Measurements from ENCODE around the gene PRDX3.
A peak's percentile ranks its signal among the peaks of the same experiment; 100 is the strongest.
"Not testable (repeated sequence)": the region's sequence is repeated elsewhere in the genome, so short reads cannot be mapped to it uniquely, and the experiment has no call there.

The PRDX3 gene

GRCh38 chr10:119206603-119207365 is 28.2 kb upstream of the PRDX3 start:
- no peak for DNase-seq (ENCODE audit: low read depth)

DNA sequence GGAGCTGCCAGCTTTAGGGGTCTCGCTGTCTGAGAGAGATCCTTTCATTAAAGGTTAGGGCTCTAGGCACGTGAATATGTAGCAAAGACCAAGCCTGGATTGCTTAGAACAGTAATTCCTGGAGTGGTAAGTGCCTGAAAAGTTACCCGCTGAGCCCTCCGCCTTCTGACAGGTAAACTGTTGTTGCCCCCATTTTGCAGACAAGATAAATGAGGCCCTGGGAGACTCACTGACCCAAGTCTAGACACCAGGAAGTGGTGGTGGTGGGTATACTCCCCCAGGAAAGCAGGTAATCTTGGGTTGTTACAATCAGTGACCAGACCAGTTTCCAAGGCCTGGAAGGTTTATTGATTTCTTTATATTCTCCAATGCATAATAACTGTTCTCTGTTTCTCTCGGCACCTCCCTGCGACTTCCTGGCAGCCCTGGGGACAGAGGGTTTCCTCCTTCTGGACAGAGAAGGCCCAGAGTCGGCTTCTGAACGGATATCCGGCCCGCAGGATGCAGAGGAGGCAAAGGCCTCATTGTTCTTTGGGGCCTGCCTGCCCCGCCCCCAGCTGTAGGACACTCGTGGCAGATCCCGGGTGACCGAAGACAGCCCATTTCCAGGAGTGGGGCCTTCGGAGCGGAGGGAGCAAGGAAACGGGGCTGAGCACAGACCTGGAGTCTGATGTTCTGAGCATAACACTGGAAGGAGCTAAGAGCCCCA is 27.4 kb upstream of the PRDX3 start:
- no peak for DNase-seq (ENCODE audit: low read depth)

DNA sequence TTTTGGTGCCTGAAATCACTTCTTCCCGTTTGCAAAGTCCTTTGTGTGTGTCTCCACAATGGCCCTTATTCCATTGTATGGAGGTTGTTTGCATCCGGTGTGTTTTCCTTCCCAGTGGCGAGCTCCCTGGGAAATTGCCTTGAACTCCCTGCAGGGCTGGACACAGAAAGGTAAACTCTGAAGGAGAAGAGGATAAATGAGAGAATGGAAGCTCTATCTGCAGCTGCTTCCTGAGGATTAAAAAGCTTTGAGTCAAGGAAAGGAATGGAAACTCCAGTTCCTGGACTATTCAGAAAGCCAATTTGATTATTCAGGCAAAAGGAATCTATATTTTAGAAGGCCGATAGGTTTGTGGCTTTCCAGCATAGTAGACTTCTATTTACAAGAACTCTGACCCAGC is 24.4 kb upstream of the PRDX3 start:
- no peak for DNase-seq (ENCODE audit: low read depth)

DNA sequence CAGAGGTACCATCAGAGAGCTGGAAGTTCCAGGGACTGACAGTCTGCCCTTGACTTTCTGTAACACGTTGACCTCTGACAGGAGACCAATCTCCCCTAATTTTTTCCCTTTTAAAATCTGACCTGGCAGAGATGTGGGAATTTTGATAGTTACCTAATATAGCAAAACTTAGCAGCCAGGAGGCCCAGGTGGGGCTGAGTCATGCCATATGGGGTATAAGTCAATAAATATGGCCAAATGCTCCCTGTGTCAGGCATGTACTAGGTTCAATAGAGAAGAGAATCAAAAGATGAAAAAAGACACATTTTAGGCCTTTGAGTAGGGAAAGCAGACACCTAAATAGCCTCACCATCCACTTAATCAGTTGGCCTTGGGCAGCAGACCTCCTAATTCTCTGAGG is 22.6 kb upstream of the PRDX3 start:
- DNase-seq (ENCODE audit: low read depth) = no peak

DNA sequence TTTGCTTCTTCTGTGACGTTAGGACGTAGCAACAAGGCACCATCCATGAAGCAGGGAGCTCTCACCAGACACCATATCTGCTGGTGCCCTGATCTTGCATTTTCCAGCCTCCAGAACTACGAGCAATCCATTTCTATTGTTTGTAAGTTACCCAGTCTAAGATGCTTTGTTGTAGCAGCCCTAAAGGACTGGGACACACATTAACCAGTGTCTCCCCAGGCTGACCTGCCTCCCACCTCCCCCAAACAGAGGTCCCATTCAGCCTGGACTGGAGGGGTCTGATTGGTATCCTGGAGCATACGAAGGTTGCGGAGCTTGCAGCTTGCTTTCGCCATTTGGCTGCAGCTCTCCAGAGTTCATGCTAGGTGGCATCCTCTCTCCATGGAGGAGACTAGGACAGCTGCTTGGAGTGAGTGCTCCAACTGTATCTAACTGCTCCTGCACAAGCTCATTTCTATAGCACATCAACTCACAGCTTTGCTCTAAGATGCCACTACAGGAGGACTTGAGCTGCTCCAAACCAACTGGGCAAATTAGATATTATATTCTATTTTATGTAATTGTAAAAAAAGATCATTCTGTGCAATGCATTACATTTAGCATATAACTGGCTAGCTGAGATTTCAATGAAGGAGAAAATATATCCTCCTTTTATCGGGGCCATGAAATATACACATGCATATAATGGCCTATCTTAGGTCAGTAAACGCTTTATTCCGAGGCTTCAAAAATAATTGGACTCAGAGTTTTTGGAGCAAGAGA is 20.8 kb upstream of the PRDX3 start:
- DNase-seq (ENCODE audit: low read depth) = no peak

DNA sequence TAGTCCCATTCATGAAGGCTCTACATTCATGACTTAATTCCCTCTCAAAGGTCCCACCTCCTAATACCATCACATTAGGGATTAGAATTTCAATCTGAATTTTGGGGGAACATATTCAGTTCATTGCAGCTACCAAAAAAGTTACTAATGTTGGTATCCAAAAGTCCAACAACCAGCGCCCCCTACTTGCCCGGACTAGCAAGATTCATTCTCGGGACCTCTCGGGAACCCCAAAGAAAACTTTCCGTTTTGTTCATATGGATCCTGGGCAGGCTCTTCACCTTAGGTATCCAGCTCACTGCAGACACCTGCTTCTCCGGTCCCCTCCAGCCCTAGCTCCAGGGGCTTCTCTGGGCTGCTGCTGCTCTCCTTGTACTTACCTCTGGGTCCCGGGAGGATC is 19.8 kb upstream of the PRDX3 start:
- no peak for DNase-seq (ENCODE audit: low read depth)

GRCh38 chr10:119197921-119198320 is 19.3 kb upstream of the PRDX3 start:
- no peak for DNase-seq (ENCODE audit: low read depth)

GRCh38 chr10:119191881-119192280 is 13.3 kb upstream of the PRDX3 start:
- no peak for DNase-seq (ENCODE audit: low read depth)

- DNase-seq (ENCODE audit: low read depth) = no peak
Observed at GRCh38 chr10:119190954-119191785, 12.6 kb upstream of the PRDX3 start.

- DNase-seq (ENCODE audit: low read depth) = peak; percentile 94
Observed at GRCh38 chr10:119190353-119190752, 11.7 kb upstream of the PRDX3 start.

GRCh38 chr10:119189811-119190282 is 11.2 kb upstream of the PRDX3 start:
- DNase-seq (ENCODE audit: low read depth) = no peak

DNA sequence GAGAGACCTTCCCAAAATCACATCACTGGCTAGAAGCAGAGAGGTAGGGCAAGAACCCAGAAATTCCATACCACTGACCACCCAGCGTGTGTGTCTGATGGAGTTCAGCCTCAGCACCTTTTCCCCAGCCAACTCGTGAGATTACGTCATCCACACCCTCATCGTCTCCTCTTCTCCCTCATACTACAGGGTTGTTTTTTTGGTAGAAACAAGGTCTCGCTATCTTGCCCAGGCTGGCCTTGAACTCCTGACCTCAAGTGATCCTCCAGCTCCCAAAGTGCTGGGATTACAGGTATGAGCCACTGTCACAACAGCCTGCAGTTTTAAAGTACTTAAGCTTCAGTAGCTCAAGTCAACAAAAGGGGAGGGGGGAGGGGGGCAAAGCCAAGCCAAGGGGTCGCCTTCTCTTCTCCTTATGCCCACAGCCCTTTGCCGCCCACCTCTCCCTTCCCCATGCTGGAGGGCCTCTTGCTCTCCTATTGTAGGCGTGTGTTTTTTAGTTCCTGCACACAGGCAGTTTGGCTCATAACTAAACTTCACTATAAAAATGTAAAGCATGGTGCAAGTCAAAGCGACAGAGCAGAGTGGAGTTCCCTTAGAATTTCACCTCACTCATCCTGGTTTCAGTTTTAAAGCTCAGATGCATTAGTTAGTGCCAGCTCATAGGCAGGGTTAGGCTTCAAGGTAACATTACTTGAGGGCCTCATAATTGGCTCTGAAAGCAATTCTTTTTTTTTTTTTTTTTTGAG is 5.2 kb upstream of the PRDX3 start:
- DNase-seq (ENCODE audit: low read depth) = no peak

DNA sequence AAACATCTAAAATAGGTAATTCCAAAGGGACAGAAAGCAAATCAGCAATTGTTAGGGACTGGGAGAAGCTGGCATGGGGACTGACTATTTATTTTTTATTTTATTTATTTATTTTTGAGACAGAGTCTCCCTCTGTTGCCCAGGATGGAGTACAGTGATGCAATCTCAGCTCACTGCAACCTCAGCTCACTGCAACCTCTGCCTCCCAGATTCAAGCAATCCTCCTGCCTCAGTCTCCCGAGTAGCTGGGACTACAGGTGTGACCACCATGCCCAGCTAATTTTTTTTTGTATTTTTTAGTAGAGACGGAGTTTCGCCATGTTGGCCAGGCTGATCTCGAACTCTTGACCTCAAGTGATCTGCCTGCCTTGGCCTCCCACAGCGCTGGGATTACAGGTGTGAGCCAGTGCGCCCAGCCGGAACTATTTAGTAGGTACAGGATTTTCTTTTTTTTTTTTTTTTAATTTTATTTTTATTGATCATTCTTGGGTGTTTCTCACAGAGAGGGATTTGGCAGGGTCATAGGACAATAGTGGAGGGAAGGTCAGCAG is 2.3 kb upstream of the PRDX3 start:
- not testable (repeated sequence) for DNase-seq (ENCODE audit: low read depth)

- no peak for DNase-seq (ENCODE audit: low read depth)
Observed at GRCh38 chr10:119177708-119178371, 772 bp downstream of the PRDX3 start.

DNA sequence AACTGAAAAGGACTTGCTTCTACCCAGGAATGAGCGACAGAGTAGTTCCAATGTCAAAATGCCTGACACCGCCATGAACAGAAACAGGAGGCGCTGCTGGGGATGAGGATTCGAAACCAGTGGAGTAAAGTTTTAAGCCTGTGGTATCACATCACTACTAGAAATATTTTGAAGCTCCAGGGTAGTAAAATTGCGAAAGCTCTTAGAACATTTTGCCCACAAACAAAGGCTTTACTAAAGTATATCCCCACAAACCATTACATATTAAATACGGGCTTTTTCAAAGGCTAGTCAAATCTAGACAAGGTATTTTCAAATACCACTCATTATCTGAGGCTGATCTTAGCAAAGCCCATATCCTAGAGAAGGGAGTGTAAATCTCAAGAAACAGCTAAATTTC is 2.4 kb downstream of the PRDX3 start:
- DNase-seq (ENCODE audit: low read depth) = no peak

DNA sequence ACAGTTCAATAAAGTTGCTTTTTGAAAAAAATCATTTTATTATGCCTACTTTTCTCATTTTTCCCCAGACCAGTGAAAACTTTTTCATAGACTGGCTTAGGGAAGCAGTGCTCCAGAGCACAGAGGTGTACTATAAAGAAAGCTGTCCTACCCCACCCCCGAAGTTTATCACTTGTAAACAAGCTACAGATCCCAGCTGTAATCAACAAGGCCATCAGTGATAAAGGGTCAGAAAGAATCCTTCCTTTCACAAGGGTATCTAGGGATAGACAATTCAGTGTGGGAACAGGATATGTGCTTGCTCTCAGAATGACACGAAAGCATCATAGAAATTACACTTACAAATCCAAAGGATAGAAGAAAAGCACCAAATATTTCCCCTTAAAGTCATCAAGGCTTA is 4.5 kb downstream of the PRDX3 start:
- no peak for DNase-seq (ENCODE audit: low read depth)

DNA sequence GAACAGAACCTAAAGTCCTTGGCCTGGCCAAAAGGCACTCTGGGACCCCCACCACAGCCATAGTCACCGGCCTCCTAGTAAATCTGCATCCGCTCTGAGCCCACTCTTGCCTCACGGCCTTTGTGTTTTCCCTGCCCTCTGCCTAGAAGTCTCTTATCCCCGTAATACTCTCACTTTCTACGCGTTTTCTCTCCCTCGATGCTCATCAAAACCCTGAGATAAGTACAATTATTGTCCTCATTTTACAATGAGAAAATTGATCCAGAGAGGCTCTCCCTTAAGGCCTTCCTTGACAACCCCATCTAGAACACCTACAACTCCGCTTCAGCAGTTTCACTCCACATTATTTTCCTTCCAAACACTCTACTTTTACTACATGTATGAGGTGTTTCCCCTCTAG is 11.6 kb downstream of the PRDX3 start:
- DNase-seq (ENCODE audit: low read depth) = no peak

DNA sequence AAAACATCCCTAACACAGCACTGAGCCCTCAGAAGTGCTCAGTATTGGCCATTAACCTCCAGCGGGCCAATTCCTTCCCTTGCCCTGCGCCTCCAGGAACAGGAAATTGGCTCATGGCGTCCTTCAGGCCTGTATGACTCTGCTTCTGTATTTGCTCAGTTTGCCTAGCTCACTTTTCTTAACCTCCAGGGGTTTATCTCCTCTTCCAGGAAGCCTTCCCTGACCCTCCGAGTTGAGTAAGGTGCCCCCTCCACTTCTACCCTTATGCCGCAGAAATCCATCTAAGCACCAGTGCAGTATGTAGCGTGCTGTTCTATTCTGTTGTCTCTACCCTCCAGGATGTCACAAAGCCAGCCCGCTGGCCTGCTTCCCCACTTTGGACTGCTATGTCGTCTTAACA is 12.0 kb downstream of the PRDX3 start:
- no peak for DNase-seq (ENCODE audit: low read depth)

- no peak for DNase-seq (ENCODE audit: low read depth)
Observed at GRCh38 chr10:119166118-119166500, 12.5 kb downstream of the PRDX3 start.

Measured in GM04503 (cell line).